Neural crest cell (in vitro differentiated cells): ENCODE data around the gene RSPH1. TPM values are rescaled to one million over a fixed set of nuclear protein-coding genes. Genes with fewer than 3 reads are reported as not detected.

Experiments
- DNase-seq: peaks from one replicate; pipeline ENCODE4 v3.0.0; 2021; ENCODE audit warnings: low read depth, mixed read lengths, low spot score
- H3K27ac Mint-ChIP-seq: one replicate; pipeline ENCODE4 v1.8.0; 2021; ENCODE audit warnings: mild to moderate bottlenecking, mixed read lengths; ENCODE audit not compliant: unreplicated experiment
- H3K27me3 Mint-ChIP-seq: 2 replicates; pipeline ENCODE4 v1.8.0; 2021; ENCODE audit warnings: low read depth, mild to moderate bottlenecking, mixed read lengths
- H3K36me3 Mint-ChIP-seq: 2 replicates; pipeline ENCODE4 v1.8.0; 2021; ENCODE audit warnings: low read depth, mild to moderate bottlenecking, mixed read lengths
- H3K4me1 Mint-ChIP-seq: 2 replicates; pipeline ENCODE4 v1.8.0; 2021; ENCODE audit warnings: mixed read lengths
- H3K4me3 Mint-ChIP-seq: one replicate; pipeline ENCODE4 v1.8.0; 2021; ENCODE audit warnings: mild to moderate bottlenecking, mixed read lengths
- H3K9me3 Mint-ChIP-seq: 2 replicates; pipeline ENCODE4 v1.8.0; 2021; ENCODE audit warnings: mixed read lengths
- total RNA-seq: library from RNA; stranded (reverse); gene quantifications from 2 replicates; pipeline ENCODE4 v1.2.1, GENCODE V29; 2021
- TF ChIP-seq, protein P1 (sequence below): fragments of 200-600 bp; sonication (generic); conservative IDR thresholded peaks from 2 replicates; pipeline ENCODE4 v1.5.0; 2021; ENCODE audit warnings: antibody characterized with exemption, mild to moderate bottlenecking

RSPH1 gene
- total RNA-seq, 1 donor from 2014 or later, result 0.65 TPM

DNA sequence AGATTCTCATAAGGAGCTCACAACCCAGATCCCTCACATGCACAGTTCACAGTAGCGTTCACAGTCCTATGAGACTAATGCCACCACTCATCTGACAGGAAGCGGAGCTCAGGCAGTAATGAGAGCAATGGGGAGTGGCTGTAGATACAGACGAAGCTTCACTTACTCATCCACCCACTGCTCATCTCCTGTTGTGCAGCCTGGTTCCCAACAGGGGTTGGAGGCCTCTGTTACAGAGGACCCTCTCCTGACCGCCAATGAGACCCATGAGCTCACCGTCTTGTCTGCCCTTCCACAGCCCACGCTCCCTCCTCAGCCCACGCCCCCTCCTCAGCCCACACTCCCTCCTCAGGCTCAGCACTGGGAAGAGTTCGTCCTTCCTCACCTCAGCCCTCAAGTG is 39.6 kb downstream of the RSPH1 start:
- H3K9me3 Mint-ChIP-seq, result no peaks in the 10 kb centered on the region
- H3K4me3 Mint-ChIP-seq, result no peak overlapping the region

GRCh38 chr21:42455754-42456440 is 40.1 kb downstream of the RSPH1 start:
- Mint-ChIP-seq H3K4me3 (no peak overlapping the region), H3K36me3 (no peaks in the 10 kb centered on the region), H3K4me1 (peaks cover 22% of the 10 kb centered on the region), H3K27me3 (no peaks in the 10 kb centered on the region), H3K27ac (no peak overlapping the region), H3K9me3 (no peaks in the 10 kb centered on the region)
- DNase-seq, result no peak
- TF ChIP-seq, protein P1, sequence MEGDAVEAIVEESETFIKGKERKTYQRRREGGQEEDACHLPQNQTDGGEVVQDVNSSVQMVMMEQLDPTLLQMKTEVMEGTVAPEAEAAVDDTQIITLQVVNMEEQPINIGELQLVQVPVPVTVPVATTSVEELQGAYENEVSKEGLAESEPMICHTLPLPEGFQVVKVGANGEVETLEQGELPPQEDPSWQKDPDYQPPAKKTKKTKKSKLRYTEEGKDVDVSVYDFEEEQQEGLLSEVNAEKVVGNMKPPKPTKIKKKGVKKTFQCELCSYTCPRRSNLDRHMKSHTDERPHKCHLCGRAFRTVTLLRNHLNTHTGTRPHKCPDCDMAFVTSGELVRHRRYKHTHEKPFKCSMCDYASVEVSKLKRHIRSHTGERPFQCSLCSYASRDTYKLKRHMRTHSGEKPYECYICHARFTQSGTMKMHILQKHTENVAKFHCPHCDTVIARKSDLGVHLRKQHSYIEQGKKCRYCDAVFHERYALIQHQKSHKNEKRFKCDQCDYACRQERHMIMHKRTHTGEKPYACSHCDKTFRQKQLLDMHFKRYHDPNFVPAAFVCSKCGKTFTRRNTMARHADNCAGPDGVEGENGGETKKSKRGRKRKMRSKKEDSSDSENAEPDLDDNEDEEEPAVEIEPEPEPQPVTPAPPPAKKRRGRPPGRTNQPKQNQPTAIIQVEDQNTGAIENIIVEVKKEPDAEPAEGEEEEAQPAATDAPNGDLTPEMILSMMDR, result no peak

More for the DNA sequence above, 39.6 kb downstream of the RSPH1 start:
- peaks cover 22% of the 10 kb centered on the region for H3K4me1 Mint-ChIP-seq
- no peaks in the 10 kb centered on the region for H3K36me3 Mint-ChIP-seq
- TF ChIP-seq, protein P1, result no peak
- DNase-seq, result no peak
- no peaks in the 10 kb centered on the region for H3K27me3 Mint-ChIP-seq
- no peak overlapping the region for H3K27ac Mint-ChIP-seq

DNA sequence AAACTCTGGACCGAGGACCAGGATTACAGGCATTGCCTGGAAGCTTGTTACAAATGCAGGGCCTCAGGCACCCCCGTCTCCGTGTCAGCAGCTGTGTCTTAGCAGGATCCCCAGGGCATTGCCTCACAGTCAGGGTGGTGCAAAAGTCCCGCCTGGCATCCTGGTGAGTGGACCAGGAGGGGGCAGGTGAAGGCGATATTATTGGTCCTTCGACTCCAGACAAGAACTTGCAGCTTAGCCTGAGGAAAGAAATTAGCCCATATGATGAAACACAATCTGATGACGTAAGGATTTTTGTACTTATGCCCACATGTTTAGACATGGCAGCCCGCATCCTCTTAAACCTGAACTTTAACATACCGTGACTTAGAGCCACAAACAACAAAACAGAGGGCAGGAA is 40.8 kb downstream of the RSPH1 start:
- no peaks in the 10 kb centered on the region for H3K27me3 Mint-ChIP-seq
- DNase-seq, result no peak
- no peaks in the 10 kb centered on the region for H3K9me3 Mint-ChIP-seq
- no peak overlapping the region for H3K27ac Mint-ChIP-seq
- no peak overlapping the region for H3K4me3 Mint-ChIP-seq
- TF ChIP-seq, protein P1, result no peak
- peaks cover 23% of the 10 kb centered on the region for H3K4me1 Mint-ChIP-seq
- H3K36me3 Mint-ChIP-seq, result no peaks in the 10 kb centered on the region

DNA sequence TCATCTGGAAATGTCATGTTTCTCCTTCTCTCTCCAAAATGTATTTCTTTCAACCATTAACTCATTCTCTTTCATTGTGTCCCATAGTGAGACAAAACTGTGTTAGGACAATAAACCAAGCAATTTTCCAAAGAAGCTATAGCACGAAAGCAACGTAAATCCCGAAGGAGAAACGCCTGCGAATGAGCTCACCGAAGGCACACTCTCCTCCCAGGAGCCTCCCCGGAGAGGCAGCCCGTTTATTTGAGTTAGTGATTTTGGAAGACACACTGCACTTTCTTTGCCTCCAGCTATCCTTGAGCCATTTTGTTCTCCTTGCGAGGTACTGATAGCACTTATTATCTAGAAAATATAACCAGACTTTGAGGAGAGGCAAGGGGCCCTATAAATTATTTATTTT is 41.2 kb downstream of the RSPH1 start:
- TF ChIP-seq, protein P1, result no peak
- no peak overlapping the region for H3K27ac Mint-ChIP-seq
- H3K4me3 Mint-ChIP-seq, result no peak overlapping the region
- peaks cover 27% of the 10 kb centered on the region for H3K4me1 Mint-ChIP-seq
- no peak for DNase-seq
- H3K27me3 Mint-ChIP-seq, result no peaks in the 10 kb centered on the region
- H3K9me3 Mint-ChIP-seq, result no peaks in the 10 kb centered on the region
- no peaks in the 10 kb centered on the region for H3K36me3 Mint-ChIP-seq

GRCh38 chr21:42453986-42454570 is 41.9 kb downstream of the RSPH1 start:
- Mint-ChIP-seq H3K27me3 (no peaks in the 10 kb centered on the region), H3K9me3 (no peaks in the 10 kb centered on the region), H3K4me1 (peaks cover 30% of the 10 kb centered on the region), H3K36me3 (no peaks in the 10 kb centered on the region), H3K27ac (peak overlapping the region; percentile 31), H3K4me3 (no peak overlapping the region)
- DNase-seq, result no peak
- TF ChIP-seq, protein P1, result no peak
